Cerebellar nuclear complex (tissue), 1 donor: ENCODE measurements around the gene CTAG2.
"Not testable (repeated sequence)": the region's sequence is repeated elsewhere in the genome, so short reads cannot be mapped to it uniquely, and the experiment has no call there.

Experiments used
- DNase-seq, 2 experiments: peaks; one replicate each; lab custom pipeline; 2025; lab: John Stamatoyannopoulos, UW

Gene CTAG2

GRCh38 chrX:154645745-154646378, 7.5 kb downstream of the CTAG2 start:
- DNase-seq, result not testable (repeated sequence)

DNA sequence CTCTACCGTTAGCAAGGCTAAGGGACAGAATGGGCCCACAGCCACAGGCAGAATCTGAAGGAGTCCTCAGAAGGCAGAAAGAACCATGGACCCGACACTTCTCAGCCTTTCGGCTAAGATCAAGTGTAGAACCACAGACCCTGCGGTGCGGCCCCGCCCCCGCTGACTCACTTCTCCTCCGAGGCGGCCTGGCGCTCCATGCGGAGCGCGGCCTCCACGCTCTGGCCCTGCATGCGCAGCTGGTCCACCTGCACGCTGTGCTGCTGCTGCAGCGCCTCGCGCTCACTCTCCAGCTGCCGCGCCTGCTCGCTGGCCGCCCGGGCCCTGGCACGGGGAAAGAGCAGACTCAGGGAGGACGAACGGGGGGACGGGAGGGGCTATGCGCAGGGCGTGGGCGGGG, 9.7 kb downstream of the CTAG2 start:
- DNase-seq, result not testable (repeated sequence)

DNA sequence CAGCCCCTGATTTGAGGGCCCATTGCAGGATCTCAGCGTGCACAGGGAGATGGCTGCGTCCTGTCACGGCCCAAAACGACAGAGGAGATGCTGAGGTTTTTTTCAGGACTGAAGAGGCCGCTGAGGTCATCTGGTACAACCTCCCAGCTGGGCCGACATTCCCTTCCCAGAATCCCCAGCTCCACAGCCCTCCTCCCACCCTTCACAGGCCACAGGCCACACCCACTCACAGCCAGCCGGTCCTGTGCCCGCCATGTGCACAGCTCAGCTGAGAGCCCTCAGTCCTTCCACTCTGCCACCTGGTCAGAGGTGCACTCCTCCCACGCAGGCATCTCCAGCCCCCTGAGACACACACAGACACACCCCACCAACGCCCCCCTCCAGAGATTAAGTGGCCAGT, 11.6 kb downstream of the CTAG2 start:
- not testable (repeated sequence) for DNase-seq

GRCh38 chrX:154633661-154634060, 19.7 kb downstream of the CTAG2 start:
- not testable (repeated sequence) for DNase-seq

DNA sequence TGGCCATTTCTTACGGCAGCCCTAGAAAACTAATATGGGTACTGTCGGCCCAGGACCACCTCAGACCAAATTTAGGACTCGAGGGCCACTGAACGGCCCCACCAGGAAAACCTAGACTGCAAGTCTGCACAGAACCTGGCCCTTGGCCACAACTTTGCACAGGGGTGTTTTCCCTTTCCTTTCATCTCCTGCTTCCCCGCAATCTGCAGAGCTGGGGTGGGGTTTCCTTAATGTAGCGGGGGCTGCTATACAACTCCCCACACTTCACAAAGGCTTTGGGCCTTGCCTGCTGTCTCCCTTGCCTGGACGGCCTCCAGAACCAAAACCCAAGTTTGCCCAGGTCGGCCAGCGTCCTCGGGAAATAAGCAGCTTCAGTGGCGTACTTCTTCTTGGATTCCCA, 22.4 kb downstream of the CTAG2 start:
- not testable (repeated sequence) for DNase-seq

DNA sequence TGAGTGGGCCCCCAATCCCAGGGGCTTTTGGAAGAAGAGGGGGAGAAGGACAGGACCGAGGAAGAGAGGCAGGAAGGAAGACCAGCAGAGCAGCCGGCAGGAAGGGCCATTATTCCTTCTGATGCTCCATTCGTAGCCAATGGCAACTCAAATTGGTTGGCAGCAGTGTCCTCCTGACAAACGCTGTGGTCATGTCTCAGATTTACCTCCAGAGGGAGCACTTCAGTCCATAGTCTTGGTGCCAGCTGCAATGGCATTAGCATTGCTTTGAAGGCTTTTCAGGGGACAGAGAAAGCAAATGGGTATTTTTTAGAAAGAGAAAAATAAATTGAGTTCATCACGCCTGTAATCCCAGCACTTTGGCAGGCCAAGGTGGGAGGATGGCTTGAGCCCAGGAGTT, 24.4 kb downstream of the CTAG2 start:
- not testable (repeated sequence) for DNase-seq

DNA sequence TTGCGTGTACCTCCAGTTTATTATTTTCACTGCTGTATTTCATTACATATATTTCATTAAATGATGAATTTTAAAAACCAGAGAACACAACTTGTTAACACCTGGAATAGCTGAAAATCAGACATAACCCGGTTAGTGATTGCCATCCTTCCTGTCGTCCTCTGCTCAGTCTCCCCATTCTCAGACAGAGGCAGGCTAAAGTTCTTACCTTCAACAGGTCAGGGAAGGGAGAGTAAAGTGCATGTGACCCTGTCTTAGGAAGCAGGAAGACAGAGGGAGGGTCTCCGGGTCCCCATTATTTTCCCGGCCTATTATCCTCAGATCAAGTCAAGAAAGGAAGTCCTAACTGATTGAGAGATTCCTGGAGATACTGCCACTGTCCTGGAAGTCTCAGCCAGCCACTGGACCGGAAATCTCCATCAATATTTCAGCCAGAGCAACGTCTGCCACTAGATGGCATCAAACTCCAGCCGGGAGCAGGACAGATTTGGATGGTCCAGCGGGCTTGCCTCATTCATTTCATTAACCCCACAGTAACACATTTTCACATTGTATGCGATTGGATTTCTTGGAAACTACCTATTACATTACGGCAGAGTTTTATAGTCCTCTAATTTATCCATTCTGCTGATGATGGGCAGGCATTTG, 32.5 kb downstream of the CTAG2 start:
- not testable (repeated sequence) for DNase-seq

DNA sequence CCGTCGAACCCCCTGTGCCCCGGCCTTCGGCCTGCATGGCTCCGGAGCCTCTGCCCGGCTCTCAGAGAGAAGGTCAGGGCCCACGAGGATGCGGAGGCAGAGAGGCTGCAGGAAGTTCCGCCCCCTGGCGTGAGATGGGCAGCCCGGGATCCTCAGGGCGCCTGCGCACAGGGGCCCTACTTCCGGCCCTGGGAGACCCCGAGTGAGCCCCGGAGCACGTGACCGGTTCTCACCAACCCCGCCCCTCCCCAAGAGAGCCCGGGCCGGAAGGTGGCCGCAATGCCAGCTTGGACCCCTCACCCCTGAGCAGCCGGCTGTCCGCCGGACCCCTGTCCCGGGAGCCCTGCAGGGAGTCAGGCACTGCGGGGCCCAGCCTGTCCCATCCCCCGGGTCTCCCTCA, 34.2 kb downstream of the CTAG2 start, which contains the start of gene CTAG1B:
Gene CTAG1B, minus strand, starts transcription at position 101 of the 400 bp plus-strand sequence. Its CDS starts 64 bp downstream, at position 37.
- not testable (repeated sequence) for DNase-seq

- not testable (repeated sequence) for DNase-seq
Observed at GRCh38 chrX:154613586-154613985, 39.8 kb downstream of the CTAG2 start.

- not testable (repeated sequence) for DNase-seq
Observed at GRCh38 chrX:154611146-154611545, 42.2 kb downstream of the CTAG2 start.

DNA sequence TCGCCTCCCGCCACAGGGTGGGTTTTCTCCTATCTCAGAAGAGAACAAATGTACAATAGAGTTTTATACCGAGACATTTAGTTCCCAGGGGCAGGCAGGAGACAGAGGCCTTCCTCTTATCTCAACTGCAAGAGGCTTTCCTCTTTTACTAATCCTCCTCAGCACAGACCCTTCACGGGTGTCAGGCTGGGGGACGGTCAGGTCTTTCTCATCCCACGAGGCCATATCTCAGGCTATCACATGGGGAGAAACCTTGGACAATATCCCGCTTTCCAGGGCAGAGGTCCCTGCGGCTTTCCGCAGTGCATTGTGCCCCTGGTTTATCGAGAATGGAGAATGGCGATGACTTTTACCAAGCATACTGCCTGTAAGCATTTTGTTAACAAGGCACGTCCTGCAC, 44.6 kb downstream of the CTAG2 start:
- DNase-seq, result not testable (repeated sequence)

DNA sequence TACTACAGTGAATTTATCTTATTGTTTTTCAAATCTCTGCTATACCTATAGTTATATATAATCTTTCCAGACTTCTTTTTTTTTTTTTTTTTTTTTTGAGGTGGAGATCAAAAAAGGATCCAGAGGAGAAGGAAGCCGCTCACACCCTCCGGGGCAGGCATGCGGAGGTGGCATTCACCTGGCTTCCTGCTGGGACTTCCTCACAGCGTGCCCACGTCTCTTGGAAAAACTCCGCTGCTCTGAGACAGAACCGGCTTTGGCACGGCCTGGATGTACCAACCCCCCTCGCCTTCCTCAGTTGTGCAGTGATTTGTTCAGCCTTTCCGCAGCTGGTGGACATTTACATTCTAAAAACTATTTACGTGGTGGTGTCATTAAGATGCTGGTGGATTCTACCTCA, 45.4 kb downstream of the CTAG2 start:
- not testable (repeated sequence) for DNase-seq

DNA sequence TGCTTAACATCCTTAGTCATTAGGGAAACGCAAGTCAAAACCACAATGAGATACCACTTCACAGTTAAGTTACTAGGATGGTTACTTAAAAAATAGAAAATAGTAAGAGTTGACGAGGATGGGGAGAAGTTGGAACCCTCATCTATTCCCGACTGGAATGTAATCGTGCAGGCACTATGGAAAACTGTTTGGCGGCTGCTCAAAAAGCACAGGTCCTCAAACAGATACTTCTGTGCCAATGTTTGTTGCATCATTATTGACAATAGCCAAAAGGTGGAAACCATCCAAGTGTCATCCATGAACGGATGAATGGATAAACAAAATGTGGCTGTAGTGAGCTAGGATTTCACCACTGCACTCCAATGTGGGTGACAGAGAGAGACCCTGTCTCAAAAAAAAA, 46.0 kb downstream of the CTAG2 start:
- DNase-seq, result no peak

DNA sequence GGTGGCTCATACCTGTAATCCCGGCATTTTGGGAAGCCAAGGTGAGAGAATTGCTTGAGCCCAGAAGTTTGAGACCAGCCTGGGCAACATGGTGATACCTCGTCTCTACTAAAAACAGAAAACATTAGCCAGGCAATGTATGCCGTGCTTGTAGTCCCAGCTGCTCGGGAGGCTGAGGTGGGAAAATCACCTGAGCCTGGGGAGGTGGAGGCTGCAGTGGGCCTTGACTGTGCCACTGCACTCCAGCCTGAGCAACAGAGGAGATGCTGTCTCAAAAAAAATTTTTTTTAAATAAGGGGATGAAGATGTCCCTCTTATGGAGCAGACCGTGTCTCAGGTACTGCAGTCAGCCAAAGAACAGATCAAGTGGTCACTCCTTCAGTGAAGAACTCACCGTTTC, 47.8 kb downstream of the CTAG2 start:
- DNase-seq, result no peak

DNA sequence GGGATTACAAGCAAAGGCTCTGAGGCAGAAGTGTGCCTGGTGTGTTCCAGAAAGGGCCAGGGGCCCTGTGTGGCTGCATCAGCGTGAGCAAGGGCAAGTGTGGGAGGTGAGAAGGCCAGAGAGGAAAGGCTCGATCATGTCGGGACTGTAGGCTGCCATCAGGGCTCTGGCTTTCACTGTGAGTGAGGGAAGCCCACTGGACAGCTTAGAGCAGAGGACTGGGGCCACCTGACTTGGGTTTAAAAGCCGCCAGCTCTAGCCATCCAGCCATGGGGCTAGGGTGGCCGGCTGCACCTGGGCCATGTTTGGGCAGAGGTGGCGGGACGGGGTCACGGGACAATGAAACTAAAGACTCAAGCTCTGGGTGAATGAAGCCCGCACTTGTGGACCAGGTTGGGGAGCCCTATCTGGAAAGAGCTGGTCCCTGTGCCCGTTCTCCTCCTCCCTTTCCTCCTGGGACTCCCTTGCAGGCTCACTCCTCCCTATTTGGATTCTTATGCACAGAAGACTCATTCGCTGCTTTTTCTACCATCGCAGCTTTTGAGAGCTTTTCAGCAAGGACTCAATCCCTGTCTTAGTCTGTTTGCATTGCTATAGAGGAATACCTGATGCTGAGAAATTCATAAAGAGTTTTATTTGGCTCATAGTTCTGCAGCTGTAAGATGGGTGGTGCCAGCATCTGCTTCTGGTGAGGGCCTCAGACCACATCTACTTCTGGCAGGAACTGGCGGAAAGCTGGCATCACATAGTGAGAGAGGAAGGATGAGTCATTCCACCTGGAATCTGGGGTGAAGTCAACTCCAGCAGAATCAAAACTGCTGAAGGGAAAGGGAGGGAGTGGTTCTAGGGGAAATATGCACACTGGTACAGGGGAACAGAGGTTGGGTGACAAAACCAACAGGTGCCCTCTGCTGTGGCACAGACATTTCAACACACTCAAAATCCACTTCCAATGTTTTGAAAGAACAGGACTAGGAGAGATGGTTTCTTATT, 49.6 kb downstream of the CTAG2 start:
- DNase-seq, result no peak

DNA sequence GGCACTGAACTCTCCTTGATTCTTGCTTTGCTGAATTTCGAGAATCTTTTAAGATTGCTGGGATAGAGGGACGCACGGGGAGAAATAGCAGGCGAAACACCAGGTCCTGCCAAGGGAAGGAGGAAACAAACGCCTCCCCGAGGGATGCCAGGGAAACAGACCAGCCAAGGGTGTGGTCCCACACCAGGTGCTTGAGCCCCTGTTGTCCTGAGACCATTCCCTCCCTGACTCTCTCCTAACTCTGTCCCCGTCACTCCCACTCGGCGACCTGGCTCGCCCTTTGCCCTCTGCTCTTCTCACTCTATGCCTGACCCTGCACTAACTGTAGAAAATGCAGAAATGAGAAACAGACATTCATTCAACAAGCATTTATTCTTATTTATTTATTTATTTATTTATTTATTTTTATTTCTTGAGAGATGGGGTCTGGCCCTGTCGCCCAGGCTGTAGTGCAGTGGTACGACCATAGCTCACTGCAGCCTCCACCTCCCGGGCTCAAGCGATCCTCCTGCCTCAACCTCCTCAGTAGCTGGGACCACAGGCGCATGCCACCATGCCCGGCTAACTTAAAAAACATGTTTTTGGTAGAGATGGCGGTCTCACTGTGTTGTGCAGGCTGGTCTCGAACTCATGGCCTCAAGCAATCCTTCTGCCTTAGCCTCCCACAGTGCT, 50.5 kb downstream of the CTAG2 start:
- no peak for DNase-seq

GRCh38 chrX:154602226-154602625, 51.2 kb downstream of the CTAG2 start:
- DNase-seq, result no peak
